ENCODE results near the gene CNTNAP1. TPM values are rescaled to one million over a fixed set of nuclear protein-coding genes. Genes with fewer than 3 reads are reported as not detected.
A peak's percentile ranks its signal among the peaks of the same experiment; 100 is the strongest.
"Not testable (repeated sequence)": the region's sequence is repeated elsewhere in the genome, so short reads cannot be mapped to it uniquely, and the experiment has no call there.

The CNTNAP1 gene
- polyA plus RNA-seq, 4 donors = 8.4 to 10.1 (median 8.5) TPM

DNA sequence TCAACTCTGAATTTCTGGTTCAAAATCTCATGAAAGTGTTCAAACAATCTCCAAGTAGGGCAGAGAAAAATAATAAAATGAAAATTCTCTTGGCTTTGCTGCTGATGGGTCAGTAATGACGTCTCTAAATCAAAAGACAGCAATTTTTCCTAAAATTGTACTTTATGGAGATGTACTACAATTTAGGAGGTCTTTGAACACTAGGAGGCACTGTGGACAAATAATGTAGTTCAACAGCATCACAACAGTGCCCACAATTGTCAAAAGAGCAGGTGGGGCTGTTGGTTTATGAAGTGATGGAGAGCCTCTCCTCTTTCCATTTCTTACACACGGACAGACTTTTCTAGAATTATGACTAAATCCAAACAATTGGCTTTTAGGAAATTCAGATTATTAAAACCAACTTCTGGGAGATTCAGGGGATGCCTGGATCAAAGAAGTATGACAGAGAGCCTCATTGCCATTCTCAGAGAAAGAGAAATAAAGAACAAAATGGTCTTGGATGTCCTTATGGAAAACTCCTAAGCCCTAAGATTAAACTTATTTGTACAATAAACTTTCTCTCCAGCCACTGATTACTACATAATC is 38.8 kb downstream of the CNTNAP1 start:
- DNase-seq (ENCODE audit: low read depth in 4 of 4, low spot score in 3 of 4) = peak; percentile 41 to 70 (median 58)

DNA sequence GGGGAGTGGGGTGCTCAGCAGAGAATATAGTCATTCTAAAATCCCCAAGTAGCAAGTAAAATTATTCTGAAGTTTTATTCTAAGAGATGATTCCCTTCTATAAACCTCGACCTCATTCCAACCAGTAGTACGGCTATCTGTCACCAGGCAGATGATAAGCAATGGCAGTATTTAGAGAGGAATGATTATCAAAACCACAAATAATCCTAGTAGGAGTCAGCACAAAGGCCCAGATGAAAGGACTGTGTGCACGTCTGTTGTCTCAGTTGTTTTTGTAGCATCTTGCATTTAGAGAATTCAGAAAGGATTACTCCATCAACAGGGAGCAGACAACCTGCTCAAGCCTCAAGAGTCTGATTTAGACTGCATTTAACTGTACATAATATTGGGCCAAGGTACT is 41.3 kb downstream of the CNTNAP1 start:
- DNase-seq (ENCODE audit: low read depth in 4 of 4, low spot score in 3 of 4) = no peak

DNA sequence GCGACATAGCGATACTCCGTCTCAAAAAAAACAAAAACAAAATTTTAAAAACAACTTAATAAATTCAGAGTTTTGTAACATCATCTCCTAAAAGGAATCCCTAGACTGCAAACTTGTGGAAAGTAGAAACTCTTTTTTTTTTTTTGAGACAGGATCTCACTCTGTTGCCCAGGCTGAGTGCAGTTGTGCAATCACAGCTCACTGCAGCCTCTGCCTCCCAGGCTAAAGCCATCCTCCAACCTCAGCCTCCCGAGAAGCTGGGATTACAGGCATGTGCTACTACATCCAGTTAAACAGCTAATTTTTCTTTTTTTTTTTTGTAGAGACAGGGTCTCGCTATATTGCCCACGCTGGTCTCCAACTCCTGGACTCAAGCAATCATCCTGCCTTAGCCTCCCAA is 42.8 kb downstream of the CNTNAP1 start:
- DNase-seq (ENCODE audit: low read depth in 4 of 4, low spot score in 3 of 4) = no peak

DNA sequence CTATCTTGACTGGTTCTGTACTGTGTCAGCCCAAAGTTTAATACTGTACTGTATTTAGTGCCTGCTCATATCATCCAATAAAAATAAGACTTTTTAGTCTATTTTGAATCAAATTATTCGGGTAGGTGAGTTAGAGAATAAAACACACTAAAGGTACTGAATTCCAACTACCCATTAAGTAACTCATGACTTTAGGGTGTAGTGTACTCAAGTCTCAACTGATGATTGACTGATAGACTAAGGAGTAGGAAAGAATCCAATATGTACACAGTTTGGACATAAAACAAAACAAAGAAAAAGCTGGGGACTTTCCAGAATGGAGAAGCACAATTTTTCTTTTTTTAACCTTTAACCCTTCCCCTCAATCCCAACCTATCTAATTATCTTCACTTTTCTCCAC is 58.4 kb downstream of the CNTNAP1 start:
- no peak for DNase-seq (ENCODE audit: low read depth in 4 of 4, low spot score in 3 of 4)

DNA sequence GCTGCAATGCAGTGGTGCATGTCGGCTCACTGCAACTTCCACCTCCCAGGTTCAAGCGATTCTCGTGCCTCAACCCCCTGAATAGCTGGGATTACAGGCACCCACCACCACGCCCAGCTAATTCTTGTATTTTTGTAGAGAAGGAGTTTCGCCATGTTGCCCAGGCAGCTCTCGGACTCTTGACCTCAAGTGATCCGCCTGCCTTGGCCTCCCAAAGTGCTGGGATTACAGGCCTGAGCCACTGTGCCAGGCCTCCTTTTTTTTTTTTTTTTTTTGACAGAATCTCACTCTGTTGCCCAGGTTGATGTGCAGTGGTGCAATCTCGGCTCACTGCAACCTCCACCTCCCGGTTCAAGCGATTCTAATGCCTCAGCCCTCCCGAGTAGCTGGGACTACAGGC is 60.6 kb downstream of the CNTNAP1 start:
- DNase-seq (ENCODE audit: low read depth in 4 of 4, low spot score in 3 of 4) = not testable (repeated sequence)

DNA sequence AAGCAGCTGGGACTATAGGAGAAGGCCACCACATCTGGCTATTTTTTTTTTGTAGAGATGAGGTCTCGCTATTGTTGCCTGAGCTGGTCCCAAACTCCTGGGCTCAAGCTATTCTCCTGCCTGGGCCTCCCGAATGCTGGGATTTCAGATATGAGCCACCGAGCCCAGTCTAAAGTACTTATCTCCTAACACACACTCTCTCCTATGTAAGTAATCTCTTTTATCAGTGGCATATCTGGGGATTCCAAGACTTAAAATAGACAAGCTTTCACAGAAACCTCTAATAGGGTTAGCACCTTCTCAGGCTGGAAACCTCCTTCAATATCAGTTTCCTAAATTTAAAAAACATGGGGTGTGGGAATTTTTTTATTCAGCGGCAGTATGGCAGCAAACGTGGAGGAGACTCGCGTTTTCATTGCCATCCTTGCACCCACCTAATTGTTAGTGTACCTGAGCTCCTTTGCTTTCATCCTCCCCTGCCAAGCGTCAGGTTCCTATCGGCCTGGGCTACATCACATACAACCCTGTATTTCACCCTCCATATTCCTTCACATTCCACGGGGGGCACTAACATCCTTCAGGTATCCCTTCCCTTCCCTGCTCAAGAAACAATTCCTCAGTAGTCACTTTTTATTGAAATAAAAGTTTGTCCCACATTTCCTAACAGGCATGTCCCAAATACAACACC is 61.4 kb downstream of the CNTNAP1 start:
- DNase-seq (ENCODE audit: low read depth in 4 of 4, low spot score in 3 of 4) = no peak

DNA sequence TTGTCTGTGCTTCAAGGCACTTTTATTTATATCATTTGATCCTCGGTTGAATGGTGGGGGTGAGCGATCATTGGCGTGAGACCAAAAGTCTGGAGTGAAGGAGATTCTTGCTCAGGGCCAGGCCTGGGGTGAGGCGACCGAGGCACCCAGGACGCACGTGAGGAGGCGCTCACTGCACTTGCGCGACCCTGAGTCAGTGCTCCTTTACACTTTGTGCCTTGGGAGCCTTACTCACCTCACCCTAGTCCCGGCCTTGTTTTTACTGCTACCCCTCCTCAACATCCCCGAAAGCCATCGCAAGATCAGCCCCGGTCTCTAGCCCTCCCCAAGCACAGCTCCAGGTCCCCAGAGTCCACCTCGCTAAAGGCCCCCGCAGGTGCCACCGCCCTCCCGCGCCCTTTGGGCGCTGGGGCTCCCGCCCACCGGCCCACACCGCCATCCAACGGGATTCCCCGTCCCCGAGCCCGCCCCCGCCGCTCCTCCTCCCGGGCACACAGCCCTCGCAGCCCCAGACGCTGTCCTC is 62.0 kb downstream of the CNTNAP1 start:
- peak in 3 of 4 donors; percentile 18 to 34 (median 28) for DNase-seq (ENCODE audit: low read depth in 4 of 4, low spot score in 3 of 4)

DNA sequence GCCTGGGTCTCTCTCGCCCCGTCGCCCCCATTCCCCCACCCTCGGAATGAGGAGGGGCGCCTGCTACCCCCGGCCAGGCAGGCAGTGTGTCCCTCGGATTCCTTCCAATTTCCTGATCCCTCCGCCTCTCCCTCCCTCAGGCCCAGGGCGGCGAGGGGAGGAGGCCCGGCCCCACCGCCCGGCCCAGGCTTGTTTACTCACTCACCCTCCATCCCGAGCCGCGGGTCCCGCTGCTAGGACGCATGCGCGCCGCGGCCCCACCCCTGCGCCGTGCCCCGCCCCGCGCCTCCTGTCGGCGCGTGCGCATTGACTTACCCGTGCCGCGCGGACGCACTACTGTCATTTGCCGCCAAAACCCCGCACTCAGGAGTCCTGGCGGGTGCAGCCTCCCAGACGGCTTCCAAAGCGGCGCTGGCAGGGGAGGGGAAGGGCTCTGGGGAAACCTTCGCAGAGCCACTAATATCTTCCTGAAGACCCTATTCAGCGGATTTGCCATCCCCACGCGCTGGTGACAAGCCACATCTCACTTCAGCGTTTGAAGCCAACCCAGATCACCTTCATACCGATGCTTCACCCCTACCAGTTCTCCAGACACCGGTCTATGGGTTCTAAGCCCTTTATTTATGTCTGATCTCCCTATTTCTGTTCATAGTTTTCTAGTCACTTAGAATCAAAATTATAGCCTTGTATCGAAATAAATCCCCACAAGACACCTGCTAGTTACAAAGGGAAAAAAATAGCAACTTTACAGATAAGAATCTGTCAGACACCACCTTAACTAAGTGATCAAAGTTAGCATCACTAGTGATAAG is 62.7 kb downstream of the CNTNAP1 start, which contains the start of gene EZH1:
TSS of gene EZH1 (minus strand) at position 235 of the 812 bp plus-strand sequence. CDS start 16,099 bp downstream, outside the sequence.
- peak; percentile 79 to 87 (median 84) for DNase-seq (ENCODE audit: low read depth in 4 of 4, low spot score in 3 of 4)

DNA sequence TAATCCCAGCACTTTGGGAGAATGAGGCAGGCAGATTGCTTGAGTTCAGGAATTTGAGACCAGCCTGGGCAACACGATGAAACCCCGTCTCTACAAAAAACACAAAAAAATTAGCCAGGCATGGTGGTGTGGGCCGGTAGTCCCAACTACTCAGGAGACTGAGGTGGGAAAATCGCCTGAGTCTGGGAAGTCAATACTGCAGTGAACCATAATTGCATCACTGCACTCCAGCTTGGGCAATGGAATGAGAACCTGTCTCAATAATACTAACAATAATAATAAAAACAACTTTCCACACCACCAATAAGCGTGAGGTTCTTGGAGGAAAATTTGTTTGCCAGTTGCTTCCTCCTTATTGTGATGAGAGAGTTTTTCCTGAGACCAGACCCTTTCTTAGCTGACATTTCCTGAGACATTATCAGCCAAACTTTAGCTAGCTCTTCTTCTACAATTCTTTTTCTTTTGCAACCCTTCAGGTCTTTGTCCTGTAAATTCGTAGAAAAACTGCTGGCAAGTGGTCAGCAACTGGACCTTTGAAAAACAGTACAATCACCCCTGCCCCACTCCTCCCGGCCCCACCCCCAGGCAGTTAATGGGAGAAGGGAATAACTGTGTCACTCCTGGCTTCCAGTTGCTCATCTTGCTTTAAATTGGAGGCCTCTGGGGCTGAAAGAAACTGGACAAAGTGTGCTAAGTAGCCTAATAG is 66.0 kb downstream of the CNTNAP1 start:
- no peak for DNase-seq (ENCODE audit: low read depth in 4 of 4, low spot score in 3 of 4)

DNA sequence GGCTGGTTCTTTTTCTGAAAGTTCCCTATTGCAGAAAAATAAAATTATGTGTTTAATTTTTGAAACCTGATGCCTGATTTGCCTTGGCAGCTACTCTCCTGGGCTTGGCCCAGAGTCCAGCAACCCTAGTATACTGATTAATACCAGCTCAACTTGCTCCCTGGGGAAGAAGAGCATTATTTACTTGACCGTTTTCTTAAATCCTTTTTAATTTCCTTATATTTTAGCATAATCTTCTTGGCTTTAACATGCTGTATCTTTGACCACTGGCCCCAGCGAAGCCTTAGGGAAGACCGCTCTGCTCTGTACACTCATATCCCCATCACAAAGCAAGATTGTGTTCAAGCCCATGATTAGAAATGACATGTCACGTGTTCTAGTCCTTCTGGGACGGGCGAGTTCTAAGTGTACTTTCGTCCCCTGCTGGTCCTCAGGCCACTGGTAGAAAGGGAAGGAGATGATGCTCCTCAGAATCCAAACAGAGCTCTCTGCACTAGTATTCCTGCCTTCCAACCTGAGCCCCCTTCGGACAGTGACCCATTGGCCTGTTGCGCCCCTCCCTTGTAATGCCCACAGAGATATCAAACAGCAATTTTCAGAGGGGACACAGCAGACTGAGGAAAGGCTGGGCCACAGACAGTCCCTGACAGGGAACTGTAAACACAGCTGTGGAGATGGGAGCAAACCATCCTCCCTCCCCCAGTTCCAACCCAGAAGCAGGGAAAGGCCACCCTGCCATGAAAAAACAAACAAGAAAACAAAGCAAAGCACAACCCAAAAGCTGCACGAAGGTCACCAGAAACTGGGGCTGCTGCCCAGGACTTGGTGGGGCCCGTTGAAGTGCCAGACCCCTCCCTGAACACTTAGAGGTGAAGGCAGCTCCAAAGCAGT is 66.8 kb downstream of the CNTNAP1 start:
- no peak for DNase-seq (ENCODE audit: low read depth in 4 of 4, low spot score in 3 of 4)

Other genes with a start within 250 kb of the CNTNAP1 start
- 10 to 100 TPM; 43.1 to 58.2 (median 55.1) TPM for gene ATP6V0A1, start 223.7 kb upstream of the CNTNAP1 start, polyA plus RNA-seq (ENCODE audit: insufficient read length in 4 of 4)
- gene NAGLU, start 146.3 kb upstream of the CNTNAP1 start, polyA plus RNA-seq (ENCODE audit: insufficient read length in 4 of 4) = 10 to 100 TPM; 18.8 to 31.7 (median 24.2) TPM
- gene HSD17B1, start 129.6 kb upstream of the CNTNAP1 start, polyA plus RNA-seq (ENCODE audit: insufficient read length in 4 of 4) = 1 to 10 TPM; 3.0 to 4.8 (median 3.4) TPM
- 10 to 100 TPM; 55.6 to 60.9 (median 57.1) TPM for gene COASY, start 120.4 kb upstream of the CNTNAP1 start, polyA plus RNA-seq (ENCODE audit: insufficient read length in 4 of 4)
- 10 to 100 TPM; 33.9 to 37.7 (median 34.6) TPM for gene MLX, start 115.4 kb upstream of the CNTNAP1 start, polyA plus RNA-seq (ENCODE audit: insufficient read length in 4 of 4)
- gene PSMC3IP, start 104.8 kb upstream of the CNTNAP1 start, polyA plus RNA-seq (ENCODE audit: insufficient read length in 4 of 4) = 10 to 100 TPM; 16.7 to 17.9 (median 16.9) TPM
- gene RETREG3, start 73.2 kb upstream of the CNTNAP1 start, polyA plus RNA-seq (ENCODE audit: insufficient read length in 4 of 4) = 10 to 100 TPM; 42.5 to 46.6 (median 44.4) TPM
- 10 to 100 TPM; 55.8 to 66.1 (median 59.4) TPM for gene TUBG1, start 72.8 kb upstream of the CNTNAP1 start, polyA plus RNA-seq (ENCODE audit: insufficient read length in 4 of 4)
- 10 to 100 TPM; 21.6 to 28.1 (median 25.9) TPM for gene TUBG2, start 23.2 kb upstream of the CNTNAP1 start, polyA plus RNA-seq (ENCODE audit: insufficient read length in 4 of 4)
- 10 to 100 TPM; 13.5 to 19.4 (median 15.1) TPM for gene PLEKHH3, start 5.5 kb upstream of the CNTNAP1 start, polyA plus RNA-seq (ENCODE audit: insufficient read length in 4 of 4)
- gene CCR10, start 688 bp upstream of the CNTNAP1 start, polyA plus RNA-seq (ENCODE audit: insufficient read length in 4 of 4) = 1 to 10 TPM; 1.1 to 2.2 (median 1.3) TPM
- gene EZH1, start 62.5 kb downstream of the CNTNAP1 start, polyA plus RNA-seq (ENCODE audit: insufficient read length in 4 of 4) = 10 to 100 TPM; 37.0 to 50.2 (median 45.4) TPM
- 100 to 1,000 TPM; 104 to 113 (median 110) TPM for gene RAMP2, start 78.7 kb downstream of the CNTNAP1 start, polyA plus RNA-seq (ENCODE audit: insufficient read length in 4 of 4)
- gene VPS25, start 90.9 kb downstream of the CNTNAP1 start, polyA plus RNA-seq (ENCODE audit: insufficient read length in 4 of 4) = 10 to 100 TPM; 85.0 to 90.7 (median 88.9) TPM
- 10 to 100 TPM; 11.3 to 14.7 (median 12.2) TPM for gene WNK4, start 98.1 kb downstream of the CNTNAP1 start, polyA plus RNA-seq (ENCODE audit: insufficient read length in 4 of 4)
- gene COA3, start 116.2 kb downstream of the CNTNAP1 start, polyA plus RNA-seq (ENCODE audit: insufficient read length in 4 of 4) = 100 to 1,000 TPM; 166 to 178 (median 172) TPM
- 1 to 10 TPM; 1.7 to 3.1 (median 2.0) TPM for gene CNTD1, start 116.3 kb downstream of the CNTNAP1 start, polyA plus RNA-seq (ENCODE audit: insufficient read length in 4 of 4)
- gene BECN1, start 141.8 kb downstream of the CNTNAP1 start, polyA plus RNA-seq (ENCODE audit: insufficient read length in 4 of 4) = 10 to 100 TPM; 64.8 to 78.0 (median 69.2) TPM
- gene PSME3, start 150.9 kb downstream of the CNTNAP1 start, polyA plus RNA-seq (ENCODE audit: insufficient read length in 4 of 4) = 100 to 1,000 TPM; 107 to 121 (median 119) TPM
- 1 to 10 TPM in 3 of 4 donors, under 1 TPM in 1; 0.83 to 1.2 (median 1.2) TPM for gene AOC2, start 162.0 kb downstream of the CNTNAP1 start, polyA plus RNA-seq (ENCODE audit: insufficient read length in 4 of 4)
- gene AOC3, start 168.7 kb downstream of the CNTNAP1 start, polyA plus RNA-seq (ENCODE audit: insufficient read length in 4 of 4) = 1 to 10 TPM; 5.3 to 7.5 (median 6.5) TPM
- 1 to 10 TPM; 4.2 to 7.6 (median 4.9) TPM for gene G6PC1, start 218.3 kb downstream of the CNTNAP1 start, polyA plus RNA-seq (ENCODE audit: insufficient read length in 4 of 4)